Lower leg skin (tissue), 3 donors: ENCODE measurements around the gene MAB21L3.

Experiments
- CTCF ChIP-seq, 3 donors: fragments of 450-650 bp; IDR thresholded peaks; one replicate each; pipeline ENCODE4 v1.5.1; 2016; ENCODE audit warnings: antibody characterized with exemption in 3 of 3, mild to moderate bottlenecking in 3 of 3, moderate library complexity in 2 of 3
- POLR2A ChIP-seq, 2 donors: fragments of 450-650 bp; IDR thresholded peaks; one replicate each; pipeline ENCODE4 v1.6.1; 2016 to 2017; ENCODE audit warnings: antibody characterized with exemption in 2 of 2, mild to moderate bottlenecking in 1 of 2, moderate library complexity in 1 of 2

GRCh38 chr1:116166011-116166571 is 54.9 kb downstream of the MAB21L3 start:
- TF ChIP-seq CTCF (IDR thresholded peaks at IDR 0.05) (no peak), POLR2A (IDR thresholded peaks at IDR 0.05) (no peak)
